Endothelial cell of hepatic sinusoid (primary cell): ENCODE measurements around the gene GPR35.

Source experiments
- in situ Hi-C: cut with HindIII; loops from 2 replicates; pipeline ENCODE4 v1.10.0; 2017; ENCODE audit warnings: low sequenced_read_pairs

The GPR35 gene

GRCh38 chr2:240624950-240625621 is at the start of gene GPR35:
Gene GPR35, plus strand, starts transcription at chr2:240625480. Its CDS starts 4,473 bp downstream, at chr2:240629953.
- in situ Hi-C loops = no loop called here

- in situ Hi-C loops = no loop called here
Observed at GRCh38 chr2:240576036-240576435, 49.2 kb upstream of the GPR35 start.

GRCh38 chr2:240576436-240577205 is 48.7 kb upstream of the GPR35 start:
- in situ Hi-C loops = no loop called here

GRCh38 chr2:240577281-240578109 is 47.8 kb upstream of the GPR35 start:
- in situ Hi-C loops = no loop called here

GRCh38 chr2:240578110-240578450 is 47.2 kb upstream of the GPR35 start:
- in situ Hi-C loops = no loop called here

GRCh38 chr2:240578488-240578887 is 46.8 kb upstream of the GPR35 start:
- in situ Hi-C loops = no loop called here

GRCh38 chr2:240579071-240579762 is 46.1 kb upstream of the GPR35 start:
- in situ Hi-C loops = no loop called here

- in situ Hi-C loops = no loop called here
Observed at GRCh38 chr2:240579771-240580614, 45.3 kb upstream of the GPR35 start.

GRCh38 chr2:240581811-240582210 is 43.5 kb upstream of the GPR35 start:
- in situ Hi-C loops = no loop called here

GRCh38 chr2:240582781-240583180 is 42.5 kb upstream of the GPR35 start:
- in situ Hi-C loops = no loop called here

- in situ Hi-C loops = no loop called here
Observed at GRCh38 chr2:240583774-240584173, 41.5 kb upstream of the GPR35 start.

GRCh38 chr2:240584486-240585031 is 40.7 kb upstream of the GPR35 start:
- in situ Hi-C loops = no loop called here

- in situ Hi-C loops = no loop called here
Observed at GRCh38 chr2:240585101-240585500, 40.2 kb upstream of the GPR35 start.

- in situ Hi-C loops = no loop called here
Observed at GRCh38 chr2:240585681-240586197, 39.5 kb upstream of the GPR35 start.

- in situ Hi-C loops = no loop called here
Observed at GRCh38 chr2:240586198-240586918, 38.9 kb upstream of the GPR35 start, which contains the start of gene CAPN10. Gene CAPN10, plus strand, starts transcription at chr2:240586734. Its CDS starts 178 bp downstream, at chr2:240586912.

GRCh38 chr2:240586919-240587800 is 38.1 kb upstream of the GPR35 start:
- in situ Hi-C loops = no loop called here

GRCh38 chr2:240588006-240588655 is 37.1 kb upstream of the GPR35 start:
- in situ Hi-C loops = no loop called here
